ENCODE results near the gene ADD1. TPM values are rescaled to one million over a fixed set of nuclear protein-coding genes. Genes with fewer than 3 reads are reported as not detected.

Gene ADD1
- polyA plus RNA-seq, 4 donors: 233 to 278 (median 262) TPM

DNA sequence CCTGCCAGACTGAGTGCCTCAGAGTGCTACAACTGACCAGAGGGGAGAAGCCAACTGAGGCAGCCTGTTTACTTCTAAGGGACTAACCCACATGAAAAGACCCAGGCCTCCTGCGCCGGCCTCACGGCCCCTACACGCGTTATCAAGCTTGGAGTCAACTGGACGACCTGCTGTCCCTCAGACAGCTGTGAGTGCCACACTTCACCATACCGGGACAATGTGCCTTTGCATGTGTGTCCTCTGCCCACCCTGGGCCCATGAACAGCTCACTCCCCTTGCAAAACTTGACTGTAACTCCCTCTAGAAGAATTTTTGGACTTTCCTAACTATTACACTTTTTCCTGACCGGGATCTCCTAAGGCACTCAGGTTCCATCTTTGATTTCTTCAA, 117.8 kb downstream of the ADD1 start:
- DNase-seq (ENCODE audit: low read depth in 4 of 4, low spot score in 2 of 4): no peak

DNA sequence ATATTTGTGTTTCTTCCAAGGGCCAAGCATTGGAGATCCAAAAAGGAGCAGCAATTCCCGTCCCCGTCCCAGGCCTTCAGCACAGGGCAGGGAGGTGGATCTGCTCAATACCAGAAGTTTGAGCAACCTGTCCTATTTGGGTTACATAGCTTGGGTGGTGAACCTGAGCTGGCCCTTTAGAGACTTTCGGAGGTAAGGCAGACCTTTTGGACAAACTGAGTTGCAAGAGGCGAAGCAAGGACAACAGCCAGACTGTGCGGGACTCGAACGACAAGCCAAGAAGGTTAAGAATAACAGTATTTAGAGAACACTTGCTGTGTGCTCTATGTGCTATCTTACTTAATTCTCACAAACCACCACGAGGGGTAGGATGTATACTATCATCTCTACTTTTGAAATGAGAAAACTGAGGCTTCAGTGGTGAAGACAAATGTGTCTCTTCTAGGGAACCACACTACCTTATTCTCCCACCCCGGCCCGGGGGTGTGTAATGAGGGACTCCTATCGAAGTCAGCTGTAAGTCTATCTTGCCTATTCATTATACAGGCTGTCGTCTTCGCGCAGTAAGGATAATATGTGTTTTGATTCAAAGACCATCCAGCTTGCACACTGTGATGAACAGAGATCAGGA, 118.3 kb downstream of the ADD1 start:
- DNase-seq (ENCODE audit: low read depth in 4 of 4, low spot score in 2 of 4): no peak

DNA sequence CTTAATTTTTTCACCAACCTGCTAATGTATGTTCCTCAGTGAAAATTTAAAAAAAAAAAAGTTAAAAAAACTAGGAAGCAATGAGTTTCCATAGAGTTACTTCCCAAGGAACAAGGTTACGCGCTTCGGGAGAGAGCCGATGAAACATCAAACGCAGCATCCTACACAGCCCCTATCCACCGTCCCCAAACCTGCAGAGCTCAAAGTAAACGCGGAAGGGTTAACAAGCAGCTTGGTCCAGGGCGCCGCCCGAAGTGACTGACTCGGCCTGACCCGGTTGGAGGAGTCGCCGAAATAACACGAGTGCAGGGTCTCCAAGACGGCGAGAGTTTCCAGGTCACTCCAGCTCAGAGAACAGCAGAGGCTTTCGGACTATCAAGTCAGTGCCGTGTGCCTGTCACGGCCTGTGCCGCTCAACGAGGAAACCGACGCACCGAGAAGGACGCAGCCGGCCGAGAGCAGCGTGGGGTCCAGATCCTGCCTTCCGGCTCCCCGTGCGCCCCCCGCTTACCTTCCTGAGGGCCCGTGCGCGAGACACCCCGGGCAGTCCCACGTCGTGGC, 119.0 kb downstream of the ADD1 start:
- peak in 1 of 4 donors; percentile 39 for DNase-seq (ENCODE audit: low read depth in 4 of 4, low spot score in 2 of 4)

DNA sequence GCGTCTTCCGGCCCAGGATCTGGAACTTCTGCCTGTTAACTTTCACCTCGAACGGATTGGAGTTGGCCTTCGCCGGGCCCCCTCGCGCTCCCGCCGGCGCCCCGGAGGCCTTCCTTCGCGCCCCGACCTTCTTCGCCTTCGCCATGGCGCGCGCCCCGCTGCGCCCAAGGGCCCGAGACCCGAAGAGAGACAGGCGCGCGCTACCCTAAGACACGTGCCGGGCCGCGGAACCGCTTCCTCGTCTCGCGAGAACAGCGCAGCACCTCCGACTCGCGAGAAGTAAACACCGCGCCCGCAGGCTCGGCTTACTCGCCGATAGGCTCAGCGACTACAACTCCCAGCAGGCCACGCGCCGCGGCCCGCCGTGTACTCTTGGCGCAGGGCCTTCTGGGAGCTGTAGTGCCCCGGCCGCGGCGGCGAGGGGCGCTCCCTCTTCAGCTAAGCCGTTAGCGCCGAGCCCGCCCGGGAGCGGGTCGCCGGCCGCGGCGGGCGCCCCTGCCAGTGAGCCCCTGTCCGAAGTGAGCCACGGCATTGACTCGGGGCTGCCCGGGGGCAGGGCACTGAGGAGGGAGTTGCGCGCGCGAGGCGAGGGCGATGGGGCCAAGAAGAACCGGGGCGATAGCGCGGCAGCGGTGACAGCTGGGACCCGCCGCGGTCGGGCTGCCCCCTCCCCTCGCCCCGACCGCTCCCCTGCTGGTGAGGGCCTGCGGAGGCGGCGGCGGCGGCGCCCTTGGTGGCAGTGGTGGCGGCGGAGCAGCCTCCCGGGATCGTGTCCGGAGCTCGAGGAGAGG, 119.7 kb downstream of the ADD1 start, which contains the start of the genes GRK4 and NOP14:
Gene GRK4 (plus strand): TSS at position 397 of the 791 bp plus-strand sequence. CDS start 500 bp downstream, outside the sequence.
Gene NOP14 (minus strand): TSS at position 232 of the 791 bp plus-strand sequence. CDS start 87 bp downstream, at position 145.
- DNase-seq (ENCODE audit: low read depth in 4 of 4, low spot score in 2 of 4): peak; percentile 84 to 96 (median 93)

DNA sequence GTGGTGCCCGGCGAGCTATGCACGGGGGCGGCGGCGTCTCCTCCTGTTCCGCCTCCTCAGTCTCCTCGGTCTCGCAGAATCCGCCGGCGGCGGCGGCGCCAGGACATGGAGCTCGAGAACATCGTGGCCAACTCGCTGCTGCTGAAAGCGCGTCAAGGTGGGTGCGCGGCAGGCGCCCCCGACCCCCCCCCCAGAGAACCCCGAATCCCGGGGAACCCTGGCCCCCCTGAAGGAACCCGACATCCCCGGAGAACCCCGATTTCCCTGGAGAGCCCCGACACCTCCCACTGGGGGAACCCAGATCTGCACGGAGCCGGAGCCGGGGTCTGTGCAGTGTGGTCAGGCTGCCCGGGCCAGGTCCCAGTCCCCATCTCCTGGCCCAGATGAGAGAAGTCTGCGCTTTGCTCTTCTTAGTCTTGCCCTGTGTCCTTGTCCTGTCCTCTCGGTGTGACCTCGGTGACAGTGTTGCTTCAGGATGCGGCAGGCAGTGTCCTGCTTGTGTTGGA, 120.4 kb downstream of the ADD1 start:
- DNase-seq (ENCODE audit: low read depth in 4 of 4, low spot score in 2 of 4): no peak

DNA sequence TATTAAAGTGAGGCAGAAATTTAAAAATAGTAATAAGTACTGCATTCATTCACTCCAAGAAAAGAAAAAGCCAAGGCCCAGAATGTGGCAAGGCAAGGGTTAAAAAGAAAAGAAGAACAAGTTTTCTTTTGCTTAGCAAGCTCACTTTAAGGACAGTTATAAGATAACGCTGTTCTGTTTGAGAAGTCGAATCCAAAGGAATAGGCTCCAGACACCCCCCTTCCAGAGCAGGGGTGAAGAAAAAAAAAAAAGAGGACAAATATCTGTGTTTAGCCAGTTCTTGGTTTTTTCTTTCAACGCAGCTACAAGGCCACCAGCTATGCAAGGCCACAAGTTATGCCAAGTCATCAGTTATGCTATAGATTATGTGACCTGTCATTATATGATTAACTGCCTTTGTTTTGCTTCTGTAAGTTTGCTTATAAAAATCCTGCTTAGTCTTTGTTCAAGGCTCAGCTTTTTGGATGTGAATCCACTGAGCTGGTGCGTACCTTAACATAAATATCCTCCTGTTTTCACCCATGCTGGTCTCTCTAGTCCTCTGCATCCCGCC, 121.1 kb downstream of the ADD1 start:
- no peak for DNase-seq (ENCODE audit: low read depth in 4 of 4, low spot score in 2 of 4)

DNA sequence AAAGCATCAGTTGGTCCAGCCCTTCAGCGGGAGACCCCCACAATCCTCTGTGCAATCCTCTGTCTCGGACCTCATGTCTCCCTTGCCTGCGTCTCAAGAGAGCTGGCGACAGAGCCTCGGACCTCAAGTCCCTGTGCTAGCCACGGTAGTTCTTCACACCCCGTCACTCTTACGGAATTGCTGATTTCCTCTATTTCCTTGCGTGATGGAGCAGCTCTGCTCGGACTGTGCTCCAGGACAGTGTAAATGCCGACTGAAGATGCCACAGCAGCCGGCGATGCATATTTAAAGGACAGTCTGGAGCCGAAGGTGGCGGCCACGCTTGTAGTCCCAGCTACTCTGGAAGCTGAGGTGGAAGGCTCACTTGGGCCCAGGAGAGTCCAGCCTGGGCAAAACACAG, 121.6 kb downstream of the ADD1 start:
- DNase-seq (ENCODE audit: low read depth in 4 of 4, low spot score in 2 of 4): no peak

DNA sequence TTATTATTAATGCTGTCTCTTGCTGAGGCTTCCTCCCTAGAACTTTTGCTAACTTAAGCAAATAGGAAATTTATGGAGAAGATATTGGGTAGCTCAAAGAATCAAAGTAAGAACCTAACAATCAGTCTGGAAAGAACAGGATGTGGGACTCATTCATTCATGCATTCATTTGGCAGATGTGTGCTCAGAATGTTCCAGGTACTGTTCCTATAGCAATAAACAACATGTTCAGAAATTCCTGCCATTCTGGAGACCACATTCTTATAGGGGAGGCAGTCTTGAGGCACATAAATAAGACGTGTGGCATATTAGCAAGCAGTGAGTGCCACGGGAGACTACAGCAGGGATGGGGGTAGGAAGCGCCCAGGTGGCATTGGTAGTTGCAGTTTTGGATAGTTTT, 124.7 kb downstream of the ADD1 start:
- DNase-seq (ENCODE audit: low read depth in 4 of 4, low spot score in 2 of 4): no peak

DNA sequence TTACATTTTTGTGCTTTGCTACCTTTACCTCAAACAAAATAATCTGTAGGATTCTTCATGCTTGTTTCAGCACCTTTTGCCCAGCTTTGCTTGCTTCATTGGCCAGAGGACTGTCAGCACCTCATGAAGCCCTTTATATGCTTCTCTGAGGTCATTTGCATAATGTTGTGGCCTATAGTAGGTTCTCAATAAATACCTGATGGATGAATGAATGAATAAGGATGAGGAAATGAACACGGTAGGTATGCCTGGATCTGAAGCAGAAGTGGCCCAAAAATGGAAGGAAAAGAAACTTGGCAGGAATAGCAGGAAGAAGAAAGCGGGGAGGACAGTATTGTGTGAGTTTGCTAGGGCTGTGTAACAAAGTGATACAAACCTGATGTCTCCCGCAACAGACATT, 127.6 kb downstream of the ADD1 start:
- no peak for DNase-seq (ENCODE audit: low read depth in 4 of 4, low spot score in 2 of 4)

DNA sequence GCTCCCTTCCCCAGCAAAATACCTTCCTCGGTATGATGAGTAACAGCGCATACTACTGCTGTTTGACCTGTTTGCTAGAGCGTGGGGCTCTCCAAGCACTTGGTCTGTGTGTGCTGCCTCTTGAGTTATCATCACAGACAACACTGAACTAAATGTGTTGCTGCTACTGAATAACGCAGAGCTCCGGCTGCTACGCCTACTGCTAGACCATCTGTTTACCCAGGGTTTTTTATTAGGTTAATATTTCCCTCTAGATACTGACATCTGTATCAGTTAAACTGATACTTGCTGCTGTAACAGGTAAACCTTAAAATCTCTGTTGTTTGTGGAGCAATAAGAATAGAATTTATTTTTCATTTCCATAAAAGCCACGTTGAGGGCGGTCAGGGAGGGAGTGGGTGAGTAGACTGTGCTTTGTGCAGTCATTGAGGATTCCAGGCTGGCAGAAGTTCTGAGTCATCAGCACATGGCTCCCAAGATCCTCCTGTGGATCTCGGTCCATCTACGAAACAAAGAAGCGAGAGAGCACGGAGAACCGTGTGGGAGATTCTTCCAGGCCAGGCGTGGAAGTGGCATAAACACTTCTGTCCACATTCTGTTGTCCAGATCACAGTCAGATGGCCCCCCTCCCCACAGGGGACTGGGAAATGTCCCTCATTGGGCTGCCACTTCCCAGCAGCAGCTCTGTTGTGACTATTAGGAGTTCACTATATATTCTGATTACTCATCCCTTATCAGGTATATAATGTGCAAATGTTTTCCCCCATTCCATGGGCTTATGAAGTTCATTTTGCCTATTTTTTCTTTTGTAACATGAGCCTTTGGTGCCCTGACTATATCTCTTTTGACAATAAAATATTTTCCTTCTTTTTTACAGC, 133.8 kb downstream of the ADD1 start:
- no peak for DNase-seq (ENCODE audit: low read depth in 4 of 4, low spot score in 2 of 4)

Other genes starting within 250 kb of the ADD1 start
- gene TNIP2, start 87.5 kb upstream of the ADD1 start, polyA plus RNA-seq (ENCODE audit: insufficient read length in 4 of 4): 10 to 100 TPM; 15.5 to 24.2 (median 22.2) TPM
- 10 to 100 TPM; 20.8 to 58.7 (median 41.4) TPM for gene SH3BP2, start 50.8 kb upstream of the ADD1 start, polyA plus RNA-seq (ENCODE audit: insufficient read length in 4 of 4)
- gene NOP14, start 119.6 kb downstream of the ADD1 start, polyA plus RNA-seq (ENCODE audit: insufficient read length in 4 of 4): 10 to 100 TPM; 28.6 to 31.9 (median 29.3) TPM
- gene GRK4, start 119.7 kb downstream of the ADD1 start, polyA plus RNA-seq (ENCODE audit: insufficient read length in 4 of 4): 10 to 100 TPM in 1 of 4 donors, 1 to 10 TPM in 3; 7.6 to 12.1 (median 8.9) TPM
- not detected for gene HTT-AS, start 230.7 kb downstream of the ADD1 start, polyA plus RNA-seq (ENCODE audit: insufficient read length in 4 of 4)
- 10 to 100 TPM; 28.6 to 41.3 (median 33.3) TPM for gene HTT, start 230.8 kb downstream of the ADD1 start, polyA plus RNA-seq (ENCODE audit: insufficient read length in 4 of 4)